Heart left ventricle (tissue), 13 donors: ENCODE measurements around the gene CEP128.

ENCODE experiments used
- POLR2A ChIP-seq, 2 donors: fragments of 450-650 bp; IDR thresholded peaks; one replicate each; pipeline ENCODE4 v1.6.1; 2017; ENCODE audit warnings: antibody characterized with exemption in 2 of 2, mild to moderate bottlenecking in 2 of 2, moderate library complexity in 2 of 2
- TF ChIP-seq, protein P1 (sequence below), 12 donors: fragments of 200-600 bp; sonication (generic) in 4 of 12; IDR thresholded peaks; one replicate each; pipeline versions ENCODE4 v1.5.0 to v1.8.0; 2018 to 2022; ENCODE audit warnings: antibody characterized with exemption in 12 of 12, mild to moderate bottlenecking in 5 of 12
- donor health status: ischemic (EF 13 %, LVEDD 7.1; RV severe dilation, severe dysfunction).
- donor health status: DM: no; HTN: yes; CAD: no.
- donor health status: DM: no; HTN: no; CAD: no.
- donor health status: ischemic (EF 25% LVEDD 6.9; RV normal size, moderate dysfunction).
- donor health status: ischemic (EF 25% LVEDD 5.7; RV mildly dilated, moderate dysfunction).
- donor health status: ischemic (EF 35%, LVEDD 5.7; RV mildly dilated, moderate dysfunction).
- donor health status: nonischemic (EF 11% LVEDD 7.7; RV severe dilation, severe dysfunction).
- donor health status: DM: yes; HTN: yes; CAD: no.
- donor health status: PGD.
- donor health status: ischemic (EF 29% LVEDD 5.4; RV normal size, mild dysfunction).
- donor health status: nonischemic (EF 23%, LVEDD 6.1; RV moderate dilation, normal function).

DNA sequence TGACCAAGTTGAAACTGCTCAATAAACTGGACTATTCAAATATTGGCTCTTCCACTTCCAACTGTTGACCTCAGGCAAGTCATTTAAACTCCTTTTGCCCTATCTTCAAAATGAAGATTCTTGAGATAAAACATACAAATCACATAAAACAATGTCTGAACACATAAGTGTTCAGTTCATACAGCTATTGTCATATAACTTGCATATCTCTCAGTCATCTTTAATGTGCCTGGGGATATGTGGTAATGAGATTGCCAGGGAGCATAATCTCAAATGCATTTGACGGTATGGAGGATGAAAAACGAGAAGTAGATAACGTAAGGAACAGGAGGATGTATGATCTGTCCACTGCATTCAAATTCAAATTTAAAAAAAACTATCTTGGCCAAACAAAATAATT, 493.3 kb downstream of the CEP128 start:
- TF ChIP-seq POLR2A (IDR thresholded peaks at IDR 0.05) = no peak
- TF ChIP-seq, protein P1, sequence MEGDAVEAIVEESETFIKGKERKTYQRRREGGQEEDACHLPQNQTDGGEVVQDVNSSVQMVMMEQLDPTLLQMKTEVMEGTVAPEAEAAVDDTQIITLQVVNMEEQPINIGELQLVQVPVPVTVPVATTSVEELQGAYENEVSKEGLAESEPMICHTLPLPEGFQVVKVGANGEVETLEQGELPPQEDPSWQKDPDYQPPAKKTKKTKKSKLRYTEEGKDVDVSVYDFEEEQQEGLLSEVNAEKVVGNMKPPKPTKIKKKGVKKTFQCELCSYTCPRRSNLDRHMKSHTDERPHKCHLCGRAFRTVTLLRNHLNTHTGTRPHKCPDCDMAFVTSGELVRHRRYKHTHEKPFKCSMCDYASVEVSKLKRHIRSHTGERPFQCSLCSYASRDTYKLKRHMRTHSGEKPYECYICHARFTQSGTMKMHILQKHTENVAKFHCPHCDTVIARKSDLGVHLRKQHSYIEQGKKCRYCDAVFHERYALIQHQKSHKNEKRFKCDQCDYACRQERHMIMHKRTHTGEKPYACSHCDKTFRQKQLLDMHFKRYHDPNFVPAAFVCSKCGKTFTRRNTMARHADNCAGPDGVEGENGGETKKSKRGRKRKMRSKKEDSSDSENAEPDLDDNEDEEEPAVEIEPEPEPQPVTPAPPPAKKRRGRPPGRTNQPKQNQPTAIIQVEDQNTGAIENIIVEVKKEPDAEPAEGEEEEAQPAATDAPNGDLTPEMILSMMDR (IDR thresholded peaks at IDR 0.05) = no peak
